Caco-2 (cell line): Measurements from ENCODE around the gene PFKFB4. TPM values are rescaled to one million over a fixed set of nuclear protein-coding genes. Genes with fewer than 3 reads are reported as not detected.

Source experiments
- microRNA-seq: library from miRNA; unstranded; fragments of <30 nt; microRNA quantifications from one replicate; pipeline ENCODE4 v1.2.0, GENCODE V29; 2022
- total RNA-seq: library from RNA; stranded (reverse); gene quantifications from 2 replicates; pipeline ENCODE4 v1.2.3, GENCODE V29; 2022

The PFKFB4 gene
- total RNA-seq, 1 experiment from 2014 or later = 11.2 TPM

Small RNA genes lying within 50 kb of the gene (microRNA-seq; reads per million reads assigned to microRNA genes)
- gene MIR6823 = not detected
- gene MIR711 = not detected

Other genes starting within 250 kb of the PFKFB4 start
- gene SPINK8, start 223.1 kb downstream of the PFKFB4 start, total RNA-seq = not detected in 2 replicates
- gene FBXW12, start 184.6 kb downstream of the PFKFB4 start, total RNA-seq = 1.7 and 2.3 TPM in 2 replicates
- gene PLXNB1, start 126.7 kb downstream of the PFKFB4 start, total RNA-seq = 149 and 164 TPM in 2 replicates
- gene CCDC51, start 116.7 kb downstream of the PFKFB4 start, total RNA-seq = 48.9 and 59.5 TPM in 2 replicates
- 205 and 227 TPM in 2 replicates for gene TMA7, start 116.5 kb downstream of the PFKFB4 start, total RNA-seq
- 14.4 and 15.9 TPM in 2 replicates for gene ATRIP, start 110.1 kb downstream of the PFKFB4 start, total RNA-seq
- 213 and 226 TPM in 2 replicates for gene SHISA5, start 52.6 kb downstream of the PFKFB4 start, total RNA-seq
- gene UCN2, start 7.0 kb upstream of the PFKFB4 start, total RNA-seq = 0.54 TPM in 1 of 2 replicates, not detected in the other
- 4.7 and 5.2 TPM in 2 replicates for gene COL7A1, start 38.5 kb upstream of the PFKFB4 start, total RNA-seq
- gene UQCRC1, start 52.8 kb upstream of the PFKFB4 start, total RNA-seq = 278 and 283 TPM in 2 replicates
- gene TMEM89, start 65.0 kb upstream of the PFKFB4 start, total RNA-seq = not detected in 2 replicates
- gene SLC26A6, start 78.7 kb upstream of the PFKFB4 start, total RNA-seq = 54.7 and 59.4 TPM in 2 replicates
- gene CELSR3, start 106.1 kb upstream of the PFKFB4 start, total RNA-seq = 35.4 and 39.0 TPM in 2 replicates
- 30.1 and 30.2 TPM in 2 replicates for gene NCKIPSD, start 129.1 kb upstream of the PFKFB4 start, total RNA-seq
- gene IP6K2, start 160.4 kb upstream of the PFKFB4 start, total RNA-seq = 91.7 and 100 TPM in 2 replicates